Ovary (tissue), 3 donors: Measurements from ENCODE around the gene PLAU.

Source experiments
- CTCF ChIP-seq, 3 donors: fragments of 450-650 bp in 2 of 3; fragments of 200-600 bp in 1 of 3; IDR thresholded peaks; one replicate each; pipeline versions ENCODE4 v1.5.1 to v1.8.0; 2016 to 2022; ENCODE audit warnings: antibody characterized with exemption in 3 of 3, mild to moderate bottlenecking in 1 of 3
- EP300 ChIP-seq: sonication (generic); formaldehyde crosslinking; IDR thresholded peaks from one replicate; pipeline ENCODE4 v1.6.1; 2017; ENCODE audit warnings: antibody characterized with exemption
- POLR2A ChIP-seq: fragments of 450-650 bp; IDR thresholded peaks from one replicate; pipeline ENCODE4 v1.6.1; 2017; ENCODE audit warnings: antibody characterized with exemption, mild to moderate bottlenecking, moderate library complexity
- donor health status: DM: no; HTN: no; CAD: no.

GRCh38 chr10:73892310-73893030 is 18.5 kb upstream of the PLAU start:
- TF ChIP-seq CTCF (IDR thresholded peaks at IDR 0.05) (no peak), POLR2A (no peak), EP300 (no peak)
